Fibroblast of skin of back (primary cell): ENCODE data around the gene ARRDC3.
"Not testable (repeated sequence)": the region's sequence is repeated elsewhere in the genome, so short reads cannot be mapped to it uniquely, and the experiment has no call there.

Source experiments
- DNase-seq: peaks from one replicate; pipeline ENCODE4 v3.0.0-alpha.2; 2013

The ARRDC3 gene

GRCh38 chr5:91359962-91360609 lies 23.0 kb downstream of the ARRDC3 start:
- DNase-seq = no peak

GRCh38 chr5:91357806-91358205 lies 25.3 kb downstream of the ARRDC3 start:
- DNase-seq = no peak

- no peak for DNase-seq
Observed at GRCh38 chr5:91357012-91357634, 26.0 kb downstream of the ARRDC3 start.

- not testable (repeated sequence) for DNase-seq
Observed at GRCh38 chr5:91354867-91355266, 28.2 kb downstream of the ARRDC3 start.

- DNase-seq = no peak
Observed at GRCh38 chr5:91352831-91353695, 30.1 kb downstream of the ARRDC3 start.

- no peak for DNase-seq
Observed at GRCh38 chr5:91345461-91345860, 37.7 kb downstream of the ARRDC3 start.

- DNase-seq = not testable (repeated sequence)
Observed at GRCh38 chr5:91344661-91345200, 38.4 kb downstream of the ARRDC3 start.

- DNase-seq = no peak
Observed at GRCh38 chr5:91343916-91344315, 39.2 kb downstream of the ARRDC3 start.

GRCh38 chr5:91342931-91343330 lies 40.2 kb downstream of the ARRDC3 start:
- DNase-seq = not testable (repeated sequence)

- no peak for DNase-seq
Observed at GRCh38 chr5:91341154-91341553, 42.0 kb downstream of the ARRDC3 start.

- no peak for DNase-seq
Observed at GRCh38 chr5:91340532-91340931, 42.6 kb downstream of the ARRDC3 start.

GRCh38 chr5:91339063-91339705 lies 43.9 kb downstream of the ARRDC3 start:
- peak; percentile 19 for DNase-seq

GRCh38 chr5:91332267-91333045 lies 50.7 kb downstream of the ARRDC3 start:
- peak; percentile 59 for DNase-seq

- no peak for DNase-seq
Observed at GRCh38 chr5:91331705-91332104, 51.4 kb downstream of the ARRDC3 start.

GRCh38 chr5:91329283-91329682 lies 53.8 kb downstream of the ARRDC3 start:
- no peak for DNase-seq

GRCh38 chr5:91328743-91329142 lies 54.4 kb downstream of the ARRDC3 start:
- DNase-seq = no peak

GRCh38 chr5:91322981-91323380 lies 60.1 kb downstream of the ARRDC3 start:
- not testable (repeated sequence) for DNase-seq

GRCh38 chr5:91319667-91320066 lies 63.5 kb downstream of the ARRDC3 start:
- DNase-seq = no peak

- no peak for DNase-seq
Observed at GRCh38 chr5:91318724-91319123, 64.4 kb downstream of the ARRDC3 start.
